Vagina (tissue), 2 donors: ENCODE measurements around the gene TEKTIP1.

Experiments used
- POLR2A ChIP-seq, 2 donors: fragments of 450-650 bp; IDR thresholded peaks; one replicate each; pipeline ENCODE4 v1.6.1; 2017; ENCODE audit warnings: antibody characterized with exemption in 2 of 2, mild to moderate bottlenecking in 2 of 2, moderate library complexity in 2 of 2
- POLR2AphosphoS5 ChIP-seq, 2 donors: sonication (generic); formaldehyde crosslinking; IDR thresholded peaks; one replicate each; pipeline ENCODE4 v1.9.0; 2017; ENCODE audit warnings: antibody characterized with exemption in 2 of 2, mild to moderate bottlenecking in 2 of 2, low read depth in 1 of 2; ENCODE audit not compliant: insufficient read depth in 1 of 2
- TF ChIP-seq, protein P1 (sequence below), 3 experiments: fragments of 450-650 bp in 2 of 3; fragments of 200-600 bp in 1 of 3; sonication (generic) in 1 of 3; IDR thresholded peaks; one replicate each; pipeline ENCODE4 v1.5.1; 2017 to 2019; ENCODE audit warnings: antibody characterized with exemption in 3 of 3, mild to moderate bottlenecking in 2 of 3, moderate library complexity in 2 of 3

DNA sequence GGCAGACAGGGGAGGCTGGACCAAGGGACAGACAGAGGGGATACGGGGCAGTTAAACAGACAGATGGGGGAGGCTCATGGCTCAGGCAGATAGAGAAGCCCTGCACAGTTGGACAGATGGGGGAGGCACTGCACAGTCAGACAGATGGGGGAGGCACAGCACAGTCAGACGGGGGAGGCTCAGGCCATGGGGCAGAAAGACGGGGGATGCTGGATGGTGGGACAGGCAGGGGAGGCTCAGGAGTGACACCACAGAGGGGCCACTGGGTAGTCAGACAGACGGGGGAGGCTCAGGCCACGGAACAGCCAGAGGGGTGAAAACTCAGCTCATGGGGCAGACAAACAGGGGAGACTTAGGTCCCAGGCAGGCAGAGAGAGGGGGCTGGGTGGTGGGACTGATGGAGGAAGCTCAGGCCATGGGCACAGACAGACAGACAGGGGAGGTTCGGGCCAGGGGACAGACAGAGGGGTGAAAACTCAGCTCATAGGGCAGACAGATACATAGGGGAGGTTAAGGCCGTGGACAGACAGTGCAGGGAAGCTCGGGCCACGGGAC is 17.5 kb downstream of the TEKTIP1 start:
- TF ChIP-seq, protein P1, sequence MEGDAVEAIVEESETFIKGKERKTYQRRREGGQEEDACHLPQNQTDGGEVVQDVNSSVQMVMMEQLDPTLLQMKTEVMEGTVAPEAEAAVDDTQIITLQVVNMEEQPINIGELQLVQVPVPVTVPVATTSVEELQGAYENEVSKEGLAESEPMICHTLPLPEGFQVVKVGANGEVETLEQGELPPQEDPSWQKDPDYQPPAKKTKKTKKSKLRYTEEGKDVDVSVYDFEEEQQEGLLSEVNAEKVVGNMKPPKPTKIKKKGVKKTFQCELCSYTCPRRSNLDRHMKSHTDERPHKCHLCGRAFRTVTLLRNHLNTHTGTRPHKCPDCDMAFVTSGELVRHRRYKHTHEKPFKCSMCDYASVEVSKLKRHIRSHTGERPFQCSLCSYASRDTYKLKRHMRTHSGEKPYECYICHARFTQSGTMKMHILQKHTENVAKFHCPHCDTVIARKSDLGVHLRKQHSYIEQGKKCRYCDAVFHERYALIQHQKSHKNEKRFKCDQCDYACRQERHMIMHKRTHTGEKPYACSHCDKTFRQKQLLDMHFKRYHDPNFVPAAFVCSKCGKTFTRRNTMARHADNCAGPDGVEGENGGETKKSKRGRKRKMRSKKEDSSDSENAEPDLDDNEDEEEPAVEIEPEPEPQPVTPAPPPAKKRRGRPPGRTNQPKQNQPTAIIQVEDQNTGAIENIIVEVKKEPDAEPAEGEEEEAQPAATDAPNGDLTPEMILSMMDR (IDR thresholded peaks at IDR 0.05), result no peak
- TF ChIP-seq POLR2AphosphoS5 (IDR thresholded peaks at IDR 0.05; ENCODE audit: insufficient read depth in 1 of 2, low read depth in 1 of 2) (no peak), POLR2A (IDR thresholded peaks at IDR 0.05) (no peak)
